K562 (cell line): ENCODE data around the gene TRAIP. TPM values are rescaled to one million over a fixed set of nuclear protein-coding genes. Genes with fewer than 3 reads are reported as not detected.
A peak's percentile ranks its signal among the peaks of the same experiment; 100 is the strongest.

Experiments
- ATAC-seq: fragments of 200-7000 bp; cut with Tn5 transposase; 3 replicates; pipeline ENCODE4 v1.9.1; 2020; ENCODE audit warnings: moderate library complexity
- BruUV-seq: library from RNA; stranded (reverse); fragments of 400-500 nt; replicated peaks from 2 replicates; lab custom pipeline; 2021; lab: Mats Ljungman, UMichigan
- CTCF ChIA-PET: fragments of 300-600 bp; formaldehyde crosslinking; extraction: SDS; loops from one replicate; lab custom pipeline; 2021; ENCODE audit warnings: low intra/inter-chr PET ratio; lab: Yijun Ruan, JAX
- POLR2A ChIA-PET: fragments of 300-600, 350-650 bp; sonication (Branson Sonifier 250); formaldehyde crosslinking; extraction: SDS; loops from one replicate; lab custom pipeline; 2021; ENCODE audit warnings: antibody characterized with exemption, inconsistent platforms; lab: Yijun Ruan, JAX
- DNase-seq, 4 experiments: peaks; one replicate each; pipeline versions ENCODE4 v3.0.0 to v3.0.0-alpha.2; 2011 to 2018; ENCODE audit warnings: low spot score in 3 of 4, mixed read lengths in 3 of 4; ENCODE audit errors: extremely low read depth in 1 of 4
- FAIRE-seq: peaks from 2 replicates; lab custom pipeline; 2011; peaks lifted over from hg19 to GRCh38; lab: Jason Lieb, UNC
- H2AFZ ChIP-seq: 2 replicates; pipeline ENCODE4 v1.6.0; 2011; ENCODE audit warnings: low read depth, low read length, control low read depth, inconsistent platforms
- H3K27ac ChIP-seq: fragments of 200-600 bp; 3 replicates; pipeline ENCODE4 v1.8.0; 2011; ENCODE audit warnings: low read depth, mild to moderate bottlenecking, control low read depth, inconsistent platforms, low read length, moderate library complexity, mixed read lengths; ENCODE audit errors: extremely low read depth
- H3K27me3 ChIP-seq, 2 experiments: fragments of 300-600 bp in 1 of 2; 2 replicates in 1 of 2; 3 replicates in 1 of 2; pipeline versions ENCODE4 v1.6.0 to v1.8.0; 2011; ENCODE audit warnings: inconsistent platforms in 2 of 2, low read length in 2 of 2, mild to moderate bottlenecking in 1 of 2, mixed read lengths in 1 of 2, moderate library complexity in 1 of 2; ENCODE audit not compliant: control insufficient read depth in 2 of 2, insufficient read depth in 2 of 2
- H3K36me3 ChIP-seq: fragments of 300-600 bp; 3 replicates; pipeline ENCODE4 v1.8.0; 2011; ENCODE audit warnings: mild to moderate bottlenecking, low read length, inconsistent platforms; ENCODE audit not compliant: control insufficient read depth, insufficient read depth
- H3K4me1 ChIP-seq, 2 experiments: fragments of 200-600 bp in 1 of 2; replicated peaks in 1 of 2; 2 replicates in 1 of 2; 3 replicates in 1 of 2; pipeline versions ENCODE4 v1.5.1 to v1.8.0; 2011; ENCODE audit warnings: inconsistent platforms in 2 of 2, low read length in 2 of 2, mild to moderate bottlenecking in 1 of 2, mixed read lengths in 1 of 2, moderate library complexity in 1 of 2; ENCODE audit not compliant: control insufficient read depth in 2 of 2, insufficient read depth in 2 of 2
- H3K4me2 ChIP-seq: 2 replicates; pipeline ENCODE4 v1.6.1; 2011; ENCODE audit warnings: low read length, control low read depth, inconsistent platforms, mixed read lengths; ENCODE audit not compliant: insufficient read depth
- H3K4me3 ChIP-seq: fragments of 200-600 bp; sonication (generic), shearing (Covaris generic); 2 replicates; pipeline ENCODE4 v1.5.1; 2016; ENCODE audit warnings: control low read depth, inconsistent platforms
- H3K79me2 ChIP-seq: fragments of 200-600 bp; 3 replicates; pipeline ENCODE4 v1.8.0; 2011; ENCODE audit warnings: low read length, inconsistent platforms; ENCODE audit not compliant: control insufficient read depth, insufficient read depth
- H3K9ac ChIP-seq, 2 experiments: 2 replicates each; pipeline versions ENCODE4 v1.6.0 to v1.6.1; 2011; ENCODE audit warnings: low read depth in 2 of 2, low read length in 2 of 2, control low read depth in 1 of 2, inconsistent platforms in 1 of 2, mild to moderate bottlenecking in 1 of 2, mixed read lengths in 1 of 2; ENCODE audit not compliant: insufficient read depth in 1 of 2
- H3K9me1 ChIP-seq: one replicate; pipeline ENCODE4 v1.6.0; 2011; ENCODE audit warnings: inconsistent platforms, mild to moderate bottlenecking, low read length, moderate library complexity; ENCODE audit not compliant: control insufficient read depth, insufficient read depth
- H3K9me3 ChIP-seq: replicated peaks from 2 replicates; pipeline ENCODE4 v1.5.1; 2011; ENCODE audit warnings: low read depth, low read length, inconsistent platforms; ENCODE audit not compliant: control insufficient read depth, insufficient read depth
- H4K20me1 ChIP-seq: replicated peaks from 2 replicates; pipeline ENCODE4 v1.6.1; 2011; ENCODE audit warnings: low read length, inconsistent platforms, mixed read lengths; ENCODE audit not compliant: control insufficient read depth, insufficient read depth
- ELF1 ChIP-seq: fragments of 200-800 bp; sonication (Bioruptor generic); IDR thresholded peaks from 2 replicates; pipeline ENCODE4 v1.6.1; 2016; ENCODE audit warnings: missing genetic modification characterization, missing compliant biosample characterization
- KLF10 ChIP-seq: fragments of 250-450 bp; sonication (Bioruptor Pico); IDR thresholded peaks from 2 replicates; pipeline ENCODE4 v1.6.1; 2021; ENCODE audit warnings: matching md5 sums
- ZNF174 ChIP-seq: fragments of 250-450 bp; sonication (Bioruptor Pico); IDR thresholded peaks from 2 replicates; pipeline ENCODE4 v1.4.0; 2020; ENCODE audit warnings: mild to moderate bottlenecking
- WGBS: fragments of 100-300 bp; shearing (Covaris generic); methylation state at CpG from one replicate; pipeline ENCODE4 v1.1.6; 2016; ENCODE audit warnings: low coverage, mixed read lengths; ENCODE audit not compliant: insufficient coverage; ENCODE audit errors: missing lambda C conversion rate; 5-methylcytosine and 5-hydroxymethylcytosine counted together
- in situ Hi-C: fragments of 300-500 bp; cut with MboI; formaldehyde crosslinking; loops from 4 replicates; pipeline ENCODE4 v1.15.0; 2018; ENCODE audit warnings: inconsistent platforms, mixed read lengths
- intact Hi-C: fragments of 100-400 bp; cut with micrococcal nuclease; formaldehyde crosslinking; loops from 2 replicates; pipeline ENCODE4 v1.14.2; 2022
- polyA plus RNA-seq, 8 experiments: library from polyadenylated mRNA; depleted of rRNA in 4 of 8; stranded (reverse) in 5 of 8; unstranded in 3 of 8; fragments of >200 nt; fragmentation: Nextera tagmentation in 2 of 8; fragmentation: Illumina TruSeq in 1 of 8; extraction: Ambion mirVana in 2 of 8; extraction: Trizol in 1 of 8; gene quantifications; 2 replicates each; pipeline versions ENCODE4 v1.2.1 to v1.2.3, GENCODE V29; 2011 to 2014; ENCODE audit warnings: inconsistent platforms in 1 of 8, missing spikeins in 1 of 8
- total RNA-seq, 7 experiments: library from RNA; depleted of rRNA in 6 of 7; stranded (reverse); fragments of >200 nt in 6 of 7; fragmentation: Illumina TruSeq in 2 of 7; extraction: Trizol in 2 of 7; gene quantifications; 2 replicates each; pipeline versions ENCODE4 v1.2.1 to v1.2.3, GENCODE V29; 2011 to 2021; ENCODE audit warnings: low replicate concordance in 1 of 7
- TF ChIP-seq, protein P1 (sequence below), 3 experiments: IDR thresholded peaks in 2 of 3; conservative IDR thresholded peaks in 1 of 3; 2 replicates each; pipeline ENCODE4 v1.5.1; 2011 to 2012; ENCODE audit warnings: low read length in 3 of 3, mild to moderate bottlenecking in 3 of 3, control low read depth in 2 of 3, improper control_type of control experiment in 1 of 3, inconsistent platforms in 1 of 3, low read depth in 1 of 3, mixed read lengths in 1 of 3, moderate library complexity in 1 of 3; ENCODE audit not compliant: insufficient read depth in 2 of 3
- TF ChIP-seq, protein P2 (sequence below): fragments of 450-650 bp; IDR thresholded peaks from 2 replicates; pipeline ENCODE4 v1.6.1; 2017; ENCODE audit warnings: mild to moderate bottlenecking, moderate library complexity

The TRAIP gene
- total and polyA plus RNA-seq, 9 of the 15 experiments (the other 6 are each of a cell fraction or from before 2014, with no cell fraction given) = 14.3 to 38.6 (median 21.2) TPM

DNA sequence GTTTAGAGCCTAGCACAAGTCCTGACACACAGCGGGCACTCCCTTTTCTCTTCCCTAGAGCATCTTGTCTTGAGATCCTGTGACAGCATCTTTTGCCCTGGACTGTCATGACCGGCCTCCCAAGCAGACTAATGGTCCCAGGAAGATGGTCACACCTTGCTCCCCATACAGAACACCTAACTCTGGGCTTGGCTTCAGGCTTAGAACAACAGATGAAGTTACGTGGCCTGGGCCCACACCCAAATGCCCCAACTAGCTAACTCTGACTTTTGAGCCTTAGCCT lies 69.2 kb downstream of the TRAIP start:
- Histone ChIP-seq H3K27me3 (no peaks in the 10 kb centered on the region), H3K36me3 (peaks cover 18% of the 10 kb centered on the region; the same call in 2 of the 3 replicates), H3K9me3 (no peaks in the 10 kb centered on the region), H3K27ac (peak overlapping the region; percentile 91), H3K9ac (peak overlapping the region; percentile 76 to 93), H3K9me1 (no peaks in the 10 kb centered on the region), H2AFZ (peak overlapping the region; percentile 82), H4K20me1 (no peaks in the 10 kb centered on the region), H3K4me1 (peaks cover 12 to 23% of the 10 kb centered on the region in 2 experiments; a peak in 4 of 5 replicates), H3K4me3 (peak overlapping the region; percentile 84; the same call in 1 of the 2 replicates), H3K4me2 (peak overlapping the region; percentile 74), H3K79me2 (peaks cover 43% of the 10 kb centered on the region)
- WGBS = 54% methylated on average over 2 of the region's 3 CpGs
- ChIA-PET CTCF (no interaction called here), POLR2A (interaction anchor here (0.8 to 2.8 kb wide), 4 partner anchors 16 to 416 kb away, joined by 3 to 16 read pairs (median 4); partner anchors contain the start of gene INKA1)
- intact Hi-C loops = no loop called here
- TF ChIP-seq ELF1 (tag) (peak; percentile 36; the same call in 1 of the 2 replicates), ZNF174 (CRISPR knock-in tag) (no peak), KLF10 (CRISPR knock-in tag) (no peak)
- TF ChIP-seq, protein P1, sequence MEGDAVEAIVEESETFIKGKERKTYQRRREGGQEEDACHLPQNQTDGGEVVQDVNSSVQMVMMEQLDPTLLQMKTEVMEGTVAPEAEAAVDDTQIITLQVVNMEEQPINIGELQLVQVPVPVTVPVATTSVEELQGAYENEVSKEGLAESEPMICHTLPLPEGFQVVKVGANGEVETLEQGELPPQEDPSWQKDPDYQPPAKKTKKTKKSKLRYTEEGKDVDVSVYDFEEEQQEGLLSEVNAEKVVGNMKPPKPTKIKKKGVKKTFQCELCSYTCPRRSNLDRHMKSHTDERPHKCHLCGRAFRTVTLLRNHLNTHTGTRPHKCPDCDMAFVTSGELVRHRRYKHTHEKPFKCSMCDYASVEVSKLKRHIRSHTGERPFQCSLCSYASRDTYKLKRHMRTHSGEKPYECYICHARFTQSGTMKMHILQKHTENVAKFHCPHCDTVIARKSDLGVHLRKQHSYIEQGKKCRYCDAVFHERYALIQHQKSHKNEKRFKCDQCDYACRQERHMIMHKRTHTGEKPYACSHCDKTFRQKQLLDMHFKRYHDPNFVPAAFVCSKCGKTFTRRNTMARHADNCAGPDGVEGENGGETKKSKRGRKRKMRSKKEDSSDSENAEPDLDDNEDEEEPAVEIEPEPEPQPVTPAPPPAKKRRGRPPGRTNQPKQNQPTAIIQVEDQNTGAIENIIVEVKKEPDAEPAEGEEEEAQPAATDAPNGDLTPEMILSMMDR (IDR thresholded peaks at IDR 0.05 in 2 of 3, conservative IDR thresholded peaks at IDR 0.05 in 1 of 3; ENCODE audit: insufficient read depth in 2 of 3, low read depth in 1 of 3, low read length in 3 of 3) = no peak
- TF ChIP-seq, protein P2, sequence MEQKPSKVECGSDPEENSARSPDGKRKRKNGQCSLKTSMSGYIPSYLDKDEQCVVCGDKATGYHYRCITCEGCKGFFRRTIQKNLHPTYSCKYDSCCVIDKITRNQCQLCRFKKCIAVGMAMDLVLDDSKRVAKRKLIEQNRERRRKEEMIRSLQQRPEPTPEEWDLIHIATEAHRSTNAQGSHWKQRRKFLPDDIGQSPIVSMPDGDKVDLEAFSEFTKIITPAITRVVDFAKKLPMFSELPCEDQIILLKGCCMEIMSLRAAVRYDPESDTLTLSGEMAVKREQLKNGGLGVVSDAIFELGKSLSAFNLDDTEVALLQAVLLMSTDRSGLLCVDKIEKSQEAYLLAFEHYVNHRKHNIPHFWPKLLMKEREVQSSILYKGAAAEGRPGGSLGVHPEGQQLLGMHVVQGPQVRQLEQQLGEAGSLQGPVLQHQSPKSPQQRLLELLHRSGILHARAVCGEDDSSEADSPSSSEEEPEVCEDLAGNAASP = no peak
- in situ Hi-C loops = no loop called here
- TSS peak; percentile 96 for BruUV-seq
- FAIRE-seq (no peak), ATAC-seq (no peak), DNase-seq (peak in 1 of 4 experiments; percentile 37)
